ENCODE results near the gene GGT6. TPM values are rescaled to one million over a fixed set of nuclear protein-coding genes. Genes with fewer than 3 reads are reported as not detected.

Gene GGT6
- total and polyA plus RNA-seq, 5 donors from 2014 or later, result not detected

- Histone ChIP-seq H3K4me3 (ENCODE audit: low read depth, low read length) (no peak overlapping the region), H3K4me1 (ENCODE audit: control insufficient read depth, insufficient read depth, low read length, poor library complexity, severe bottlenecking) (no peaks in the 10 kb centered on the region), H3K27me3 (ENCODE audit: control insufficient read depth, insufficient read depth, low read length) (no peaks in the 10 kb centered on the region), H3K27ac (ENCODE audit: insufficient read depth, low read length, poor library complexity, severe bottlenecking) (no peak overlapping the region), H3K36me3 (ENCODE audit: control insufficient read depth, insufficient read depth, low read length) (no peaks in the 10 kb centered on the region), H3K9me3 (ENCODE audit: control insufficient read depth in 2 of 2, low read length in 2 of 2) (no peaks in the 10 kb centered on the region)
- no peak for ATAC-seq (ENCODE audit: low read depth in 2 of 2)
- H3K27ac Mint-ChIP-seq, result peak overlapping the region in 1 of 3 donors; percentile 20
- H3K4me3 Mint-ChIP-seq, result no peak overlapping the region
- H3K9me3 Mint-ChIP-seq, result no peaks in the 10 kb centered on the region
- peaks cover 2% of the 10 kb centered on the region for H3K27me3 Mint-ChIP-seq
- H3K4me1 Mint-ChIP-seq, result no peaks in the 10 kb centered on the region
- H3K36me3 Mint-ChIP-seq, result no peaks in the 10 kb centered on the region
- no peak for DNase-seq
These were observed 41.7 kb upstream of the GGT6 start for GRCh38 chr17:4602041-4602440.

DNA sequence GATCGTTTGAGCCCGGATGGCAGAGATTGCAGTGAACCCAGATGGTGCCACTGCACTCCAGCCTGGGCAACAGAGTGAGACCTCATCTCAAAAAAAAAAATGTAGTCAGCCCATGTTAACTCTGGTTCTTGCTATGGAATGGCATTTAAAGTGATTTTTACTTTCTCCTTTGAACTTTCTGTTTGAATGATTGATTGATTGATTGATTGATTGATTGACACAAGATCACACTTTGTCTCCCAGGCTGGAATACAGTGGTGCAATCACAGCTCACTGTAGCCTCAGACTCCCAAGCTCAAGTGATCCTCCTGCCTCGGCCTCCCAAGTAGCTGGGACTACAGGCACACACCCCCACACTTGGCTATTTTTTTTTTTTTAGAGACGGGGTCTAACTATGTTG is 40.9 kb upstream of the GGT6 start:
- Mint-ChIP-seq H3K4me1 (no peaks in the 10 kb centered on the region), H3K9me3 (no peaks in the 10 kb centered on the region), H3K27ac (no peak overlapping the region), H3K27me3 (no peaks in the 10 kb centered on the region), H3K4me3 (no peak overlapping the region), H3K36me3 (no peaks in the 10 kb centered on the region)
- Histone ChIP-seq H3K27ac (ENCODE audit: insufficient read depth, low read length, poor library complexity, severe bottlenecking) (no peak overlapping the region), H3K4me1 (ENCODE audit: control insufficient read depth, insufficient read depth, low read length, poor library complexity, severe bottlenecking) (no peaks in the 10 kb centered on the region), H3K27me3 (ENCODE audit: control insufficient read depth, insufficient read depth, low read length) (no peaks in the 10 kb centered on the region), H3K36me3 (ENCODE audit: control insufficient read depth, insufficient read depth, low read length) (no peaks in the 10 kb centered on the region), H3K9me3 (ENCODE audit: control insufficient read depth in 2 of 2, low read length in 2 of 2) (no peaks in the 10 kb centered on the region), H3K4me3 (ENCODE audit: low read depth, low read length) (no peak overlapping the region)
- no peak for DNase-seq
- ATAC-seq (ENCODE audit: low read depth in 2 of 2), result no peak

GRCh38 chr17:4600563-4600962 is 40.2 kb upstream of the GGT6 start:
- no peaks in the 10 kb centered on the region for H3K4me1 Mint-ChIP-seq
- Histone ChIP-seq H3K4me3 (ENCODE audit: low read depth, low read length) (no peak overlapping the region), H3K27ac (ENCODE audit: insufficient read depth, low read length, poor library complexity, severe bottlenecking) (no peak overlapping the region), H3K36me3 (ENCODE audit: control insufficient read depth, insufficient read depth, low read length) (no peaks in the 10 kb centered on the region), H3K9me3 (ENCODE audit: control insufficient read depth in 2 of 2, low read length in 2 of 2) (no peaks in the 10 kb centered on the region), H3K4me1 (ENCODE audit: control insufficient read depth, insufficient read depth, low read length, poor library complexity, severe bottlenecking) (no peaks in the 10 kb centered on the region), H3K27me3 (ENCODE audit: control insufficient read depth, insufficient read depth, low read length) (no peaks in the 10 kb centered on the region)
- H3K27ac Mint-ChIP-seq, result no peak overlapping the region
- DNase-seq (no peak), ATAC-seq (ENCODE audit: low read depth in 2 of 2) (no peak)
- no peaks in the 10 kb centered on the region for H3K9me3 Mint-ChIP-seq
- H3K36me3 Mint-ChIP-seq, result no peaks in the 10 kb centered on the region
- no peak overlapping the region for H3K4me3 Mint-ChIP-seq
- no peaks in the 10 kb centered on the region for H3K27me3 Mint-ChIP-seq

- Mint-ChIP-seq H3K27ac (no peak overlapping the region), H3K36me3 (no peaks in the 10 kb centered on the region), H3K27me3 (no peaks in the 10 kb centered on the region), H3K9me3 (no peaks in the 10 kb centered on the region), H3K4me3 (no peak overlapping the region), H3K4me1 (peaks cover 0 to 4% (median 0%) of the 10 kb centered on the region in 4 donors)
- Histone ChIP-seq H3K4me3 (ENCODE audit: low read depth, low read length) (no peak overlapping the region), H3K27ac (ENCODE audit: insufficient read depth, low read length, poor library complexity, severe bottlenecking) (no peak overlapping the region), H3K4me1 (ENCODE audit: control insufficient read depth, insufficient read depth, low read length, poor library complexity, severe bottlenecking) (no peaks in the 10 kb centered on the region), H3K27me3 (ENCODE audit: control insufficient read depth, insufficient read depth, low read length) (no peaks in the 10 kb centered on the region), H3K9me3 (ENCODE audit: control insufficient read depth in 2 of 2, low read length in 2 of 2) (no peaks in the 10 kb centered on the region), H3K36me3 (ENCODE audit: control insufficient read depth, insufficient read depth, low read length) (no peaks in the 10 kb centered on the region)
- DNase-seq, result no peak
- ATAC-seq (ENCODE audit: low read depth in 2 of 2), result no peak
These were observed 39.3 kb upstream of the GGT6 start for GRCh38 chr17:4599505-4600281.

DNA sequence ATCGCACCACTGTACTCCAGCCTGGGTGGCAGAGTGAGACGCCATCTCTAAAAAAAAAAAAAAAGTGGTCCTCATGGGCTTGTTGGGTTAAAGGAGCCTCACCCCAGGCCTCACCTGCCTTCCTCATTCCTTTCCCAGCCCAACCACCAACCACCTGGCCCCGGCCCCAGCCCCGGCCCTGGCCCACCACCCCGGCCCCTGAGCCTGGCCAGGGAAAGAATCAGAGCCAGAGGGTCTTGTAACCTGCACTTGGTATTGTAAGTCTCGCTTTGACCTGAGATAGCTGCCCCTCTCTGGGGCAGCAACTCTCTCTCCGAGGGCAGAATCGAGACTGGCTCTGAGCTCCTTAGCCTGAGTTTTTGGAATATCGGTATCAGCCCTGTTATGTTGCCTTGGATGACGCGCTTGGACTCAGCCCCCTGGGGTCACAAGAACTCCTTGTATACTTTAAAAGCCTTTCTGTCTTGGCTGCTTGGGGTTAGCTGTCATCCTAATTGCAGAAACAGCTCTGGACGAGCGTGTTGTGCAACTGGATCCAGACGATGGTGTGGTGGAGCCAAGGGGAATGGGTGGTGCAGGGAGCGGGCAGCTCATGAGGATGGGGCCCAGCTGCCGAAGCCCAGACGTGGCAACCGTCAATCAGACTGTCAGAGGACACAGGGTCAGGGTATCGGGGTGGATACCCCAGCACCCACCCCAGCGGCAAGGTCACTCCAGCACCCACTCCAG is 38.6 kb upstream of the GGT6 start:
- H3K27ac ChIP-seq (ENCODE audit: insufficient read depth, low read length, poor library complexity, severe bottlenecking), result no peak overlapping the region
- no peaks in the 10 kb centered on the region for H3K9me3 ChIP-seq (ENCODE audit: control insufficient read depth in 2 of 2, low read length in 2 of 2)
- H3K4me3 Mint-ChIP-seq, result no peak overlapping the region
- no peaks in the 10 kb centered on the region for H3K9me3 Mint-ChIP-seq
- DNase-seq (no peak), ATAC-seq (ENCODE audit: low read depth in 2 of 2) (no peak)
- no peaks in the 10 kb centered on the region for H3K4me1 ChIP-seq (ENCODE audit: control insufficient read depth, insufficient read depth, low read length, poor library complexity, severe bottlenecking)
- H3K27me3 Mint-ChIP-seq, result no peaks in the 10 kb centered on the region
- H3K4me3 ChIP-seq (ENCODE audit: low read depth, low read length), result no peak overlapping the region
- no peak overlapping the region for H3K27ac Mint-ChIP-seq
- H3K36me3 Mint-ChIP-seq, result no peaks in the 10 kb centered on the region
- H3K4me1 Mint-ChIP-seq, result peaks cover 0 to 4% (median 0%) of the 10 kb centered on the region in 4 donors
- no peaks in the 10 kb centered on the region for H3K27me3 ChIP-seq (ENCODE audit: control insufficient read depth, insufficient read depth, low read length)
- no peaks in the 10 kb centered on the region for H3K36me3 ChIP-seq (ENCODE audit: control insufficient read depth, insufficient read depth, low read length)

GRCh38 chr17:4597975-4598374 is 37.6 kb upstream of the GGT6 start:
- H3K27ac Mint-ChIP-seq, result no peak overlapping the region
- no peaks in the 10 kb centered on the region for H3K9me3 ChIP-seq (ENCODE audit: control insufficient read depth in 2 of 2, low read length in 2 of 2)
- no peak overlapping the region for H3K27ac ChIP-seq (ENCODE audit: insufficient read depth, low read length, poor library complexity, severe bottlenecking)
- H3K4me1 Mint-ChIP-seq, result peaks cover 0 to 4% (median 0%) of the 10 kb centered on the region in 4 donors
- H3K36me3 ChIP-seq (ENCODE audit: control insufficient read depth, insufficient read depth, low read length), result no peaks in the 10 kb centered on the region
- H3K36me3 Mint-ChIP-seq, result no peaks in the 10 kb centered on the region
- ATAC-seq (ENCODE audit: low read depth in 2 of 2) (no peak), DNase-seq (no peak)
- no peak overlapping the region for H3K4me3 Mint-ChIP-seq
- no peaks in the 10 kb centered on the region for H3K4me1 ChIP-seq (ENCODE audit: control insufficient read depth, insufficient read depth, low read length, poor library complexity, severe bottlenecking)
- H3K27me3 Mint-ChIP-seq, result no peaks in the 10 kb centered on the region
- H3K27me3 ChIP-seq (ENCODE audit: control insufficient read depth, insufficient read depth, low read length), result no peaks in the 10 kb centered on the region
- H3K9me3 Mint-ChIP-seq, result no peaks in the 10 kb centered on the region
- H3K4me3 ChIP-seq (ENCODE audit: low read depth, low read length), result no peak overlapping the region

DNA sequence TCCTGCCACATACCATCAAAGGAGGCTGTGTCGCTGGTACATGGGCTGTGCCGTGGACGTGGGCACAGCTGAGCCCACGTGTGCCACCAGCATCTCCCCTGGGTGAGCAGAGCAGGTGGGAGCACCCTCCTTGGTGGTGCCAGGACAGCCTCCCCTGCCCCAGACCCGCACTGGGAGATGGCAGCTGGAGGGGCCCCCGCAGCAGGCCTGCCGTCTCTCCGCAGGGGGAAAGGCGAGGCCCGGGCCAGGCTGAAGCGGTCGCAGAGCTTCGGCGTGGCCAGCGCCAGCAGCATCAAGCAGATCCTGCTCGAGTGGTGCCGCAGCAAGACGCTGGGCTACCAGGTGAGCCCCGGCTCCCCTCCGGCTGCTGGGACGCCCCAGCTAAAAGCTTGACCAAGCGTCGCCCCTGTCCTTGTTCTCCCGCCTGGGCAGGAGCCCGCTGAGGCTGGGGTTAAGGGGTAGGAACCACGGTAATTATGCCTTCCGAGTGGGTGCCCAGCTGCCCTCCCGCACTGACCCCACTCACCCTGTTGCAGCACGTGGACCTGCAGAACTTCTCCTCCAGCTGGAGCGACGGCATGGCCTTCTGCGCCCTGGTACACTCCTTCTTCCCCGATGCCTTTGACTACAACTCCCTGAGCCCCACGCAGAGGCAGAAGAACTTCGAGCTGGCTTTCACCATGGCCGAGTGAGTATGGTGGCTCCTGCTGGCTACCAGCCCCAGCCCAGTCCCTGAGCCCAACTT is 36.4 kb upstream of the GGT6 start:
- Histone ChIP-seq H3K36me3 (ENCODE audit: control insufficient read depth, insufficient read depth, low read length) (no peaks in the 10 kb centered on the region), H3K4me3 (ENCODE audit: low read depth, low read length) (no peak overlapping the region), H3K4me1 (ENCODE audit: control insufficient read depth, insufficient read depth, low read length, poor library complexity, severe bottlenecking) (no peaks in the 10 kb centered on the region), H3K27me3 (ENCODE audit: control insufficient read depth, insufficient read depth, low read length) (no peaks in the 10 kb centered on the region), H3K27ac (ENCODE audit: insufficient read depth, low read length, poor library complexity, severe bottlenecking) (no peak overlapping the region), H3K9me3 (ENCODE audit: control insufficient read depth in 2 of 2, low read length in 2 of 2) (no peaks in the 10 kb centered on the region)
- H3K27me3 Mint-ChIP-seq, result no peaks in the 10 kb centered on the region
- H3K36me3 Mint-ChIP-seq, result no peaks in the 10 kb centered on the region
- H3K27ac Mint-ChIP-seq, result no peak overlapping the region
- H3K4me3 Mint-ChIP-seq, result no peak overlapping the region
- no peak for DNase-seq
- peaks cover 0 to 4% (median 0%) of the 10 kb centered on the region in 4 donors for H3K4me1 Mint-ChIP-seq
- peaks cover 0 to 1% (median 0%) of the 10 kb centered on the region in 7 donors for H3K9me3 Mint-ChIP-seq
- ATAC-seq (ENCODE audit: low read depth in 2 of 2), result no peak
